ENCODE measurements around the gene CCDC154.
A peak's percentile ranks its signal among the peaks of the same experiment; 100 is the strongest.

Gene CCDC154

GRCh38 chr16:1420111-1420539, 24.2 kb downstream of the CCDC154 start:
- no peak for DNase-seq

GRCh38 chr16:1416521-1416941, 27.8 kb downstream of the CCDC154 start:
- DNase-seq: no peak

DNA sequence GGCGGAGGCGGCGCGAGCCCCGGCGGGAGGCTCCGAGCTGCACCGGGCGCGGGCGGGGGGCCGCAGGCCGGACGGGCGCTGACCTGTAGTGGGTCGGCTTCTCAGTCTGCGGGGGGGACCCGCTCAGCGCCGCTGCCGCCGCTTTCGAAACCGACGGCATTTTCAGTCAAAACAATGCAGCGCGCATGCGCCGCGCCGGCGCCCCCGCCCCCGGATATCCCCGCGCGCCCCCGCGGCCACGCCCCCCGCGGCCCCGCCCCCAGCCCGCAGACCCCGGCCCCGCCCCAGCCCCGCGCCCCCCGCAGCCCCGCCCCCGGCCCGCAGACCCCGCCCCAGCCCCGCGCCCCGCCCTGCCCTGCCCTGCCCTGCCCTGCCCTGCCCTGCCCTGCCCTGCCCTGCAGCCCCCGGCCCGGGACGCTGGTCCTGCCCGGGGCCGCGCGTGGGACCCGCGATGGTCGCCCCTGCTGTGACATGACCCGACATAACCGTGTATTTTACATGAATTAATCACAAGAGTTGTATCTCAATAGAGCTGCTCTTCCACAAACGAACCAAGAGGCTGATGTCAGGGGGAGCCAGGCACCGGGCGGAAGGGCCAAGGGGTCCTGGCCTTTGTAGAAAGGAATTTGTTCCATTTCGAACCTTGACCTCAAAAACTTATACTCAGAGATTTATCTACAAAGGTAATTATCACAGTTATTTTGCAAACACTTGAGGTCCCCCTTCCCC, 29.7 kb downstream of the CCDC154 start, which contains the start of gene UNKL:
Gene UNKL (minus strand): TSS at position 173 of the 729 bp plus-strand sequence. CDS start 13 bp downstream, at position 160.
- peak; percentile 63 for DNase-seq

GRCh38 chr16:1413684-1414531, 30.4 kb downstream of the CCDC154 start:
- DNase-seq: peak; percentile 58

DNA sequence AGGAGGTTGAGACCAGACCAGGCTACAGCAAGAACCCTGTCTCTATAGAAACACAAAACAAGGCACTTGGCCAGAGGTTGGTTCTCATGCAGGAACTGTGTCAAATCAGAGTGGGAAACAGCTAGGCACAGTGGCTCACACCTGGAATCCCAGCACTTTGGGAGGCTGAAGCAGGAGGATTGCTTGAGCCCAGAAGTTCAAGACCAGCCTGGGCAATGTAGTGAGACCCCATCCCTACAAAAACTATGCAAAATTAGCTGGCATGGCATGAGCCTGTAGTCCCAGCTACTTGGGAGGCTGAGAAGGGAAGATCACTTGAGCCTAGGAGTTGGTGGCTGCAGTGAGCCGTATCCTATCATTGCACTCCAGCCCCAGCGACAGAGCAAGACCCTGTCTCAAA, 31.5 kb downstream of the CCDC154 start:
- DNase-seq: no peak

DNA sequence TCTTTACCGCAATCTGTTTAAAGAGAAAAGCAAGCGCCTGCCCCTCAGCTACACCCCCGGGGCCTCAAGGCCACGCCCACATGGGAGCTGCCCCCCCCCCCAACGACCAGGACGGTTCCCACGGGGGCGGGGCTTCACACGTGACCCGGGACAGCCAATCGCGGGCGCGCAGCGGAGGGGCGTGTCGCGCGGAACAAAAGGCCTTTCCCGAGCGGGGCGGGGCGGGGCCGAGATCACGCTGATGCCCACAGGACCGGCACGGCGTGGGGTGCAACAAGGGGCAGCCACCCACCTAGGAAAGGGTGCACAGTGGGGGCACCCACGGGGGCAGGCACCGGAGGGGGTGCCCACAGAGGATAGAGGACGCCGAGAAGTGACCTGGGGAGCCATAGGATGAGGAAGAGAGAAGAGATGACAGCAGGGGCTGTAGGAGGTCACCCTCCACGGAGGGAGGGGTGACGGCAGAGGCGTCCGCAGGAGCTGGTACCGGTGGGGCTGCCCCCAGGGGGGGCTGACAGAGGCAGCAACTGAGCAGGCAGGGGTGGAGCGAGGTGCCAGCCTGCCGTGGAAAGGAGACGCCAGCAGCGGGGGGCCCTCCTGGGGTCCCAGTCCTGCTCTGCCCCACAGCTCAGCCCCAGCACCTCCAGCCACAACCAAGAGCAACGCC, 36.1 kb downstream of the CCDC154 start:
- peak; percentile 90 for DNase-seq

DNA sequence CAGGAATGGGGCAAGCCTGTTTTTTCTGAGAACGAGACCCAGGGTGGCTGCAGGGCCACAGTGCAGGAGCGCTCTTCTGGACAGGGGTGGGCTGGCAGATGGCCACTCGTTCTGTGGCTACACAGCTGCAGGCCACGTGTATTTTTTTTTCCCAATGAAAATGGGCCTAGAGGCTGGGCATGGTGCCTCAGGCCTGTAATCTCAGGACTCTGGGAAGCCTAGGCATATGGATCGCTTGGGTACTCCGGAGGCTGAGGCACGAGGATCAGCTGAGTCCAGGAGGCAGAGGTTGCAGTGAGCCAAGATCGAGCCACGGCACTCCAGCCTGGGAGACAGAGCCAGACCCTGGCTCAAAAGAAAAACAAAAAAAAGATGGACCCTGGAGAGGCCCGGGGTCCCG, 36.6 kb downstream of the CCDC154 start:
- DNase-seq: peak; percentile 15

DNA sequence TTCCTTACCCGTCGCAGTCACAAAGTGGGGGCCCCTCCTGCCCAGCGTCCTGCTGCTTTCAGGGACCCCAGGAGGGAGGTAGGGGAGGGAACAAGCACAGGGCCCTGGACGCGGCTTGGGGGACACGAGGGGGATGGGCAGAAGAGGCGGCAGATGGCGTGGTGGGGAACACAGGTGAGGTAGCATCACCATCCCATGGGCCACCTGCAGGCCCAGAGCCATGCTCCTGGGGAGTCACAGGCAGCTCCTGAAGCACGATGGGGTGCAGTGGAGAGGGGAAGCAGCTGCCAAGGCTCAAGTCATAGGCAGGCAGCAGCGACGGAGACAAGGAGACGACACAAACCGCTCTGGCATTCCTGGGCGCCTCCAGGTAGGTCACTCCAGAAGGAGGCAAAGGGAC, 40.6 kb downstream of the CCDC154 start:
- DNase-seq: no peak

- DNase-seq: no peak
These were observed 41.3 kb downstream of the CCDC154 start for GRCh38 chr16:1403036-1403435.

- DNase-seq: no peak
These were observed 42.6 kb downstream of the CCDC154 start for GRCh38 chr16:1401758-1402154.

- no peak for DNase-seq
These were observed 43.1 kb downstream of the CCDC154 start for GRCh38 chr16:1401061-1401757.

DNA sequence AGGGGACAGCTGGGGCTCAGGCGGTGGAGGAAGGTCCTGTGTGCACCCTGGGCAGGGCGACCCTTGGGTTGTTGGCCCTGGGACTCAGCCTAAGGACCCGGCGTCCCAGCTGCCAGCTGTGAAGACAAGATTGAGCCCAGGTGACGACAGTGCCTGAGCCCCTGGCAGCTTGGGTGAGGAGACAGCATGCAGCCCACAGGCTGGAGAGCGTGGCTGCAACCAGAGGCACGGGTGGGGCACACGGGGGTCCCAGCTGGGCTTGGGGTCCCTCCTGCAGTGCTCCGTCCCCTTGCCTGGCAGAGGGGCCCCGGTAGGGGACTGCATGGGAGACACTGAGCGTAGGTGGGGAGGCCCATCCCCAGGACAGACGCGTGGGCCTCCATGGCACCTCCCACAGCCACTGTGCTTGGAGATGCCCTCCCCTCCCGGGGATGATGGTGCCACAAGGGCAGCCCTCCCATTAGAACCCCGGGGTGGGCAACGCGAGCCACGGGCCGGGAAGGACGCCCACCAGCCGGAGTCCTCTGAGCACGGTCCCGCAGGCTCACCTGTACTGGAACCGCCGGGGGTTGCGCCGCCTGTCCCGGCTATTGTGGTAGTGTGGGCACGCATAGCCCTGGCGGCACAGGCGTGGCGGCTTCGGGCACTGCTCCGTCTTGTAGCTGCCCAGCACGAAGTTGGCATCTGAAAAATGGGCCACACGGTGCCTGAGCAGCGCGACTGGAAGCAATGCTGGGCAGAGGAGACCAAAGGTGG, 45.4 kb downstream of the CCDC154 start:
- DNase-seq: no peak

GRCh38 chr16:1398351-1398750, 46.0 kb downstream of the CCDC154 start:
- no peak for DNase-seq

GRCh38 chr16:1397779-1398178, 46.6 kb downstream of the CCDC154 start:
- DNase-seq: no peak

DNA sequence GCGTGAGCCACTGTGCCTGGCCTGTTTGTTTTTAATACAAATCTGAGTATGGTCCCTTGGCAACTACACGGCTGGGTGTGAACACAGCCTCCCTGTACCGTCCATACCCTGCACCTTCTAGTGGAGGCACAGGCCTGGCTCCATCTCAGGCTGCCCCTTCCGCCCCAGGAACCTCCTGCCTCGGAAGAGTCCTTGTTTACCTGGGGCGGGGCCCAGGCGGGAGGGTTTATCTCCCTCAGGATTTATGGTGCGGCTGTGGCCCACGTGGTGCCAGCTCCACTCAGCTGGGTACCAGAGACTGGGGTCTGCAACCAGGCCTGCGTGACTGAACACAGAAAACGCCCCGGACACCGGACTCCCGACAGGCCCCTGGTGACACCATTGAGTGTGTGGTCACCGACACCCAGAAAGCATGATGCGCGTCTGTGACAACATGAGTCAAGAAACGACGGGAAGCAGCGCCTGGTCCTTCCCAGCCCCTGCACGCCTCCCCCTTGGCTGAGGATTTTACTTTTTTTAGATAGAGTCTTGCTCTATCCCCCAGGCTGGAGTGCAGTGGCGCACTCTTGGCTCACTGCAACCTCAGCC, 48.8 kb downstream of the CCDC154 start:
- DNase-seq: no peak

DNA sequence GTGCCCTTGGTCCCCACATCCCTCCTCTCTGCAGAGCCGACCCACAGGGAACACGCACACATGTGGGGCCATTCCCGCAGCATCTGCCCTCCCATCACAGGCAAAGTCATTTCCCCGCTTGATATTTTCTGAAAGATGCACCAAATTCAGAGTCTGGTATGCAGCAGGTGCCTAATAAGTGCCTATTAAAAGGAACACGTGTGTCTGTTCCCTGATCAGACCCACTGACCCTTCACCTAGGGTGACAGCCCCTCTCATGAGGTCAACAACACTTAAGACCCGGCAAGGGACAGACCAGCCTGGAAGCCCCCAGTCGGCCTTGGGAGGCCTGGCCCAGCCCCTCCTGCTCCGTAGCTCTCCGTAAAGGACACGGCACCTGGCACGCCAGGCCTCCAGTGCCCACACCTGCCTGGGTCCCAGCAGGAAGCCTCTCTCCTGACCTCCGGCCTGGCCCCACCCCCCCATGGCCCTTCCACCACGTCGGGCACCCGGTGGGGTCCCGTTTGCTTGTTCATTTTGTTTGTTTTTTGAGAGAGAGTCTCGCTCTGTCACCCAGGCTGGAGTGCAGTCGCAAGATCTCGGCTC, 49.9 kb downstream of the CCDC154 start:
- DNase-seq: no peak

DNA sequence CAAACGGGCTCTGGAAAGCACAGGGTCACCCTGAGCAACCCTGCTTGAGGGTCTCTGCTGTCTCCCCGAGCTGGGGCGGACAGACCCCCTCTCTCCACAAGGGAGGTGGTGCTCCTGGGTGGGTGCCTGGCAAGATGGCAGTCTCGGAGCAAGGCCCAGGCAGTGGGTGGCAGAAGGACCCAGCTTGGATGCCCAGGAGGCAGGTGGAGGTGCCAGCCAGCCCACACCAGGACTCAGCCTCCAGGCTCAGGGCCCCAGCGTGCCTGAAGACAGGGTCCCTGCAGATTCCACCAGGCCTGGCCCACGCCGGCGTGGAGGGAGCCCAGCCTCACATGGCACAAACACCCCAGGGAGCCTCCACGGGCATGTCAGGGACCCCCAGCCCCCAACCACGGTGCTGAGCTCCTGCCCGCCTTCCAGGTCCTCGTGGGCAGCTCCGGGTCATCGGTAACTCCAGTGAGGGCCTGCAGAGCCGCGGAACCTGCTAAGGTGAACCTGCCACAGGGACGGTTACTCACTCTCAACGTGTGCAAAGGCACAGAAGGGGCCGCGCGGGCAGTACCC, 50.7 kb downstream of the CCDC154 start:
- no peak for DNase-seq

DNA sequence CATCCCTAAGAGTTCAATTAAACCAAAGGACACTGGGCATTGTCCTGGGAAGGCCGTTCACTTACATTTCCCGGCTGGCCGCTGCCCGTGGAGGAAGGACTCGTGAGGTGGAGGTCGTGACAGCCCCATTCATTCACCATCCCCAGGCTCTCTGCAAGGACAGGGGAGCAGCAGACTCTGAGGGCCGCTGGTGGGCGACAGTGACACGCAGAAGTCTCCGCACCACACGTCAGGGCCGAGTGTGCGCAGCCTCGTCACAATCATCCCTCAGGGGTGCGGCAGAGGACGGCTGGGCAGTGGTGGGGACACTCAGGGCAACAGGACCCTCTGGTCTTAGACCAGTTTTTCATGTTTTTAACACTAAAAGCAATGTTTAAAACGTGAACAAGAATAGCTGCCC, 51.5 kb downstream of the CCDC154 start:
- DNase-seq: no peak

DNA sequence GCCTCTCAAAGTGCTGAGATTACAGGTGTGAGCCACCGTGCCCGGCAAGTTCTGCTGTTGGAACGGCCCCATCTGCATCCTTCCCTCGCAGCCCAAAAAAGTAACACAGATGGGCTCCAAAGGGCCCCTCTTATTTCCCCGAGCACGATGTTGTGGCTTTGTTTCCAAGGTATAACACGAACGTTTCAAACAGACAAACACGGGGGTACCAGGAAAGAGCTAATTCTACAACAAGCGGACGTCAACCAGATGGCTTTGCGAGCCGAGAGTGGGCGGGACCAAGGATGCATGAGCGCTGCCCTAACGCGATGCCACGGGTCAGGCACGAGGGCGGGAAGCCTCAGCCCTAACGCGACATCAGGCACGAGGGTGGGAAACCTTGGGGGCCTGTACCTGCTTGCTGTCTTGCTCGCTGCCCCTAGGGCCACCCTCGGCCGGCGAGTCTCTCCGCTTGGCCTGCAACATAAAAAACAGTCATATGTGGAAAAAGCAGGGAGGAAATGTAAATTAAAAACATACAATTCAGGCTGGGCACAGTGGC, 54.0 kb downstream of the CCDC154 start:
- DNase-seq: no peak

DNA sequence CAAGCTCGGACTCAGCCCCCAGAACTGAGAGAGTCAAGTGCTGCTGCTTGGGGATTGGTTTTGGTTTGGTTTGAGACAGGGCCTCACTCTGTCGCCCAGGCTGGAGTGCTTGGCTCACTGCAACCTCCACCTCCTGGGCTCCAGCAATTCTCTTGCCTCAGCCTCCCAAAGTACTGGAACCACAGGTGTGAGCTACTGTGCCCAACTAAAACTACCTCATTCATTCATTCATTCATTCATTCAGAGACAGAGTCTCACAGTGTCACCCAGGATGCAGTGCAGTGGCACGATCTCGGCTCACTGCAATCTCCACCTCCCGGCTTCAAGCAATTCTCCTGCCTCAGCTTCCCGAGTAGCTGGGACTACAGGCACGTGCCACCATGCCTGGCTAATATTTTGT, 54.6 kb downstream of the CCDC154 start:
- DNase-seq: no peak

Measured in fibroblast of skin of scalp (primary cell).